Measurements from ENCODE around the gene EFNA2. TPM values are rescaled to one million over a fixed set of nuclear protein-coding genes. Genes with fewer than 3 reads are reported as not detected.

EFNA2 gene
- total and polyA plus RNA-seq, 2 of the 8 experiments (the other 6 are each of a cell fraction or from before 2014, with no cell fraction given) = 4.0 to 7.0 TPM

DNA sequence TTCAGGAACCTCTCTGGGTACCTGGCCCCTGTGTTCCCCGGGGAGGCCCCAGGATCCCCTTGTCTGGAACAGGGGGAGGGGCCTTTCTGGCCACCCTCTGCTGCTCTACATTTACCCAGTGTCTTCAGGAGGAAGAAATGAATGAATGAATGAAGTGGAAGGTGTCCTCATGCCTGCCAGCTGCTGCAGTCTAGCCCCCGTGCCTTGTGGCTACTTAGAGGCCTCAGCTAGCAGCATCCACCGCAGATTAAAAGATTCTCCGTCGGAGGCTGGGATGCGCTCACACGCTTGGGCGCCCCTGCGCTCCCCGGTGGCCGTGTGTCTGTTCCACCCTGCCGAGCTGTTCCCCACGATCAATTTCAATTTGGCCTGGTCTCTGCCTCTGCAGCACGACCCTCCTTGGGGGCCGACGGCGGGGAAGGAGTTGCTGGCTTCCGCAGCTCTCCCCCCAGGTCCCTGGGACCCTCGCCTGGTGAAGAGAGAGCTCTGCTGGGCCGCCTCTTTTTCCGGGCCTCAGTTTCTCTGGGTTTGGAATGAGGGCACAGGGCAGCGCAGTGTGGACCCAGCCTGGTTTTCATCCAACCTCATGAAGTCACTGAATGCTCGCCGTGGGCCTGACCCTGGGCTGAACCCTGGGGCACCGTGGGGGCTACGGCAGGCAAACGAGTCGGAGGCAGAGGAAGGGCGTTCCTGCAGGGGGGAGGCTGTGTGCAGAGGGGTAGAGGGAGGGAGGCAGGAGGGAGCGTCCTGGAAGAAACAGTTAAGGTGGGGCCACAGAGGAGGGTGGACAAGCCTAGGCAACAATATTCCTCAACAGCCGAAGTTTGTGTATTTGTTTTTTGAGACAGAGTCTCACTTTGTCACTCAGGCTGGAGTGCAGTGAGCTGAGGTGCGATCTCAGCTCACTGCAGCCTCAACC is 28.3 kb downstream of the EFNA2 start (continued):
- TF ChIP-seq, protein P1, sequence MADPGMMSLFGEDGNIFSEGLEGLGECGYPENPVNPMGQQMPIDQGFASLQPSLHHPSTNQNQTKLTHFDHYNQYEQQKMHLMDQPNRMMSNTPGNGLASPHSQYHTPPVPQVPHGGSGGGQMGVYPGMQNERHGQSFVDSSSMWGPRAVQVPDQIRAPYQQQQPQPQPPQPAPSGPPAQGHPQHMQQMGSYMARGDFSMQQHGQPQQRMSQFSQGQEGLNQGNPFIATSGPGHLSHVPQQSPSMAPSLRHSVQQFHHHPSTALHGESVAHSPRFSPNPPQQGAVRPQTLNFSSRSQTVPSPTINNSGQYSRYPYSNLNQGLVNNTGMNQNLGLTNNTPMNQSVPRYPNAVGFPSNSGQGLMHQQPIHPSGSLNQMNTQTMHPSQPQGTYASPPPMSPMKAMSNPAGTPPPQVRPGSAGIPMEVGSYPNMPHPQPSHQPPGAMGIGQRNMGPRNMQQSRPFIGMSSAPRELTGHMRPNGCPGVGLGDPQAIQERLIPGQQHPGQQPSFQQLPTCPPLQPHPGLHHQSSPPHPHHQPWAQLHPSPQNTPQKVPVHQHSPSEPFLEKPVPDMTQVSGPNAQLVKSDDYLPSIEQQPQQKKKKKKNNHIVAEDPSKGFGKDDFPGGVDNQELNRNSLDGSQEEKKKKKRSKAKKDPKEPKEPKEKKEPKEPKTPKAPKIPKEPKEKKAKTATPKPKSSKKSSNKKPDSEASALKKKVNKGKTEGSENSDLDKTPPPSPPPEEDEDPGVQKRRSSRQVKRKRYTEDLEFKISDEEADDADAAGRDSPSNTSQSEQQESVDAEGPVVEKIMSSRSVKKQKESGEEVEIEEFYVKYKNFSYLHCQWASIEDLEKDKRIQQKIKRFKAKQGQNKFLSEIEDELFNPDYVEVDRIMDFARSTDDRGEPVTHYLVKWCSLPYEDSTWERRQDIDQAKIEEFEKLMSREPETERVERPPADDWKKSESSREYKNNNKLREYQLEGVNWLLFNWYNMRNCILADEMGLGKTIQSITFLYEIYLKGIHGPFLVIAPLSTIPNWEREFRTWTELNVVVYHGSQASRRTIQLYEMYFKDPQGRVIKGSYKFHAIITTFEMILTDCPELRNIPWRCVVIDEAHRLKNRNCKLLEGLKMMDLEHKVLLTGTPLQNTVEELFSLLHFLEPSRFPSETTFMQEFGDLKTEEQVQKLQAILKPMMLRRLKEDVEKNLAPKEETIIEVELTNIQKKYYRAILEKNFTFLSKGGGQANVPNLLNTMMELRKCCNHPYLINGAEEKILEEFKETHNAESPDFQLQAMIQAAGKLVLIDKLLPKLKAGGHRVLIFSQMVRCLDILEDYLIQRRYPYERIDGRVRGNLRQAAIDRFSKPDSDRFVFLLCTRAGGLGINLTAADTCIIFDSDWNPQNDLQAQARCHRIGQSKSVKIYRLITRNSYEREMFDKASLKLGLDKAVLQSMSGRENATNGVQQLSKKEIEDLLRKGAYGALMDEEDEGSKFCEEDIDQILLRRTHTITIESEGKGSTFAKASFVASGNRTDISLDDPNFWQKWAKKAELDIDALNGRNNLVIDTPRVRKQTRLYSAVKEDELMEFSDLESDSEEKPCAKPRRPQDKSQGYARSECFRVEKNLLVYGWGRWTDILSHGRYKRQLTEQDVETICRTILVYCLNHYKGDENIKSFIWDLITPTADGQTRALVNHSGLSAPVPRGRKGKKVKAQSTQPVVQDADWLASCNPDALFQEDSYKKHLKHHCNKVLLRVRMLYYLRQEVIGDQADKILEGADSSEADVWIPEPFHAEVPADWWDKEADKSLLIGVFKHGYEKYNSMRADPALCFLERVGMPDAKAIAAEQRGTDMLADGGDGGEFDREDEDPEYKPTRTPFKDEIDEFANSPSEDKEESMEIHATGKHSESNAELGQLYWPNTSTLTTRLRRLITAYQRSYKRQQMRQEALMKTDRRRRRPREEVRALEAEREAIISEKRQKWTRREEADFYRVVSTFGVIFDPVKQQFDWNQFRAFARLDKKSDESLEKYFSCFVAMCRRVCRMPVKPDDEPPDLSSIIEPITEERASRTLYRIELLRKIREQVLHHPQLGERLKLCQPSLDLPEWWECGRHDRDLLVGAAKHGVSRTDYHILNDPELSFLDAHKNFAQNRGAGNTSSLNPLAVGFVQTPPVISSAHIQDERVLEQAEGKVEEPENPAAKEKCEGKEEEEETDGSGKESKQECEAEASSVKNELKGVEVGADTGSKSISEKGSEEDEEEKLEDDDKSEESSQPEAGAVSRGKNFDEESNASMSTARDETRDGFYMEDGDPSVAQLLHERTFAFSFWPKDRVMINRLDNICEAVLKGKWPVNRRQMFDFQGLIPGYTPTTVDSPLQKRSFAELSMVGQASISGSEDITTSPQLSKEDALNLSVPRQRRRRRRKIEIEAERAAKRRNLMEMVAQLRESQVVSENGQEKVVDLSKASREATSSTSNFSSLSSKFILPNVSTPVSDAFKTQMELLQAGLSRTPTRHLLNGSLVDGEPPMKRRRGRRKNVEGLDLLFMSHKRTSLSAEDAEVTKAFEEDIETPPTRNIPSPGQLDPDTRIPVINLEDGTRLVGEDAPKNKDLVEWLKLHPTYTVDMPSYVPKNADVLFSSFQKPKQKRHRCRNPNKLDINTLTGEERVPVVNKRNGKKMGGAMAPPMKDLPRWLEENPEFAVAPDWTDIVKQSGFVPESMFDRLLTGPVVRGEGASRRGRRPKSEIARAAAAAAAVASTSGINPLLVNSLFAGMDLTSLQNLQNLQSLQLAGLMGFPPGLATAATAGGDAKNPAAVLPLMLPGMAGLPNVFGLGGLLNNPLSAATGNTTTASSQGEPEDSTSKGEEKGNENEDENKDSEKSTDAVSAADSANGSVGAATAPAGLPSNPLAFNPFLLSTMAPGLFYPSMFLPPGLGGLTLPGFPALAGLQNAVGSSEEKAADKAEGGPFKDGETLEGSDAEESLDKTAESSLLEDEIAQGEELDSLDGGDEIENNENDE (IDR thresholded peaks at IDR 0.05; ENCODE audit: insufficient replicate concordance, low read length) = no peak
- TF ChIP-seq CTBP2 (IDR thresholded peaks at IDR 0.05; ENCODE audit: borderline replicate concordance, insufficient read depth, insufficient read length, low read length) = no peak
- TF ChIP-seq, protein P2, sequence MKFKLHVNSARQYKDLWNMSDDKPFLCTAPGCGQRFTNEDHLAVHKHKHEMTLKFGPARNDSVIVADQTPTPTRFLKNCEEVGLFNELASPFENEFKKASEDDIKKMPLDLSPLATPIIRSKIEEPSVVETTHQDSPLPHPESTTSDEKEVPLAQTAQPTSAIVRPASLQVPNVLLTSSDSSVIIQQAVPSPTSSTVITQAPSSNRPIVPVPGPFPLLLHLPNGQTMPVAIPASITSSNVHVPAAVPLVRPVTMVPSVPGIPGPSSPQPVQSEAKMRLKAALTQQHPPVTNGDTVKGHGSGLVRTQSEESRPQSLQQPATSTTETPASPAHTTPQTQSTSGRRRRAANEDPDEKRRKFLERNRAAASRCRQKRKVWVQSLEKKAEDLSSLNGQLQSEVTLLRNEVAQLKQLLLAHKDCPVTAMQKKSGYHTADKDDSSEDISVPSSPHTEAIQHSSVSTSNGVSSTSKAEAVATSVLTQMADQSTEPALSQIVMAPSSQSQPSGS (IDR thresholded peaks at IDR 0.05; ENCODE audit: low read length) = no peak
- no peak for TF ChIP-seq SP4 (IDR thresholded peaks at IDR 0.05; ENCODE audit: low read length)
- TF ChIP-seq SAP30 (IDR thresholded peaks at IDR 0.05; ENCODE audit: insufficient read depth, insufficient replicate concordance, low read length) = no peak
- TF ChIP-seq MAFK (IDR thresholded peaks at IDR 0.05; ENCODE audit: low read depth, low read length) = no peak
- TF ChIP-seq EZH2 (IDR thresholded peaks at IDR 0.05; ENCODE audit: low read depth, low read length, severe bottlenecking) = no peak
